WTC11 (cell line): ENCODE data around the gene HDAC9. TPM values are rescaled to one million over a fixed set of nuclear protein-coding genes. Genes with fewer than 3 reads are reported as not detected.

ENCODE experiments used
- ATAC-seq: fragments of 200-7000 bp; cut with Tn5 transposase; 2 replicates; pipeline ENCODE4 v1.10.0; 2021; ENCODE audit warnings: mild to moderate bottlenecking, moderate library complexity
- CTCF ChIA-PET: fragments of 300-600 bp; sonication (Branson Sonifier 250); formaldehyde crosslinking; loops from one replicate; lab custom pipeline; 2021; ENCODE audit warnings: antibody characterized with exemption; lab: Charles Lee
- POLR2A ChIA-PET: fragments of 350-600 bp; sonication (Branson Sonifier 250); formaldehyde crosslinking; loops from one replicate; lab custom pipeline; 2021; ENCODE audit warnings: antibody characterized with exemption; lab: Charles Lee
- DNase-seq: peaks from one replicate; pipeline ENCODE4 v3.0.0; 2021; ENCODE audit warnings: low spot score
- H3K27ac Mint-ChIP-seq: 2 replicates; pipeline ENCODE4 v1.8.0; 2021; ENCODE audit warnings: mixed read lengths
- H3K27me3 Mint-ChIP-seq: 2 replicates; pipeline ENCODE4 v1.8.0; 2021; ENCODE audit warnings: low read depth, mild to moderate bottlenecking, moderate library complexity, mixed read lengths
- H3K36me3 Mint-ChIP-seq: 2 replicates; pipeline ENCODE4 v1.8.0; 2021; ENCODE audit warnings: mixed read lengths
- H3K4me1 Mint-ChIP-seq: 2 replicates; pipeline ENCODE4 v1.8.0; 2022; ENCODE audit warnings: mixed read lengths
- H3K4me3 Mint-ChIP-seq: 2 replicates; pipeline ENCODE4 v1.8.0; 2021; ENCODE audit warnings: mild to moderate bottlenecking, moderate library complexity, mixed read lengths
- H3K9me3 Mint-ChIP-seq: 2 replicates; pipeline ENCODE4 v1.8.0; 2021; ENCODE audit warnings: mixed read lengths
- FOXP1 ChIP-seq: sonication (generic); formaldehyde crosslinking; IDR thresholded peaks from 2 replicates; pipeline ENCODE4 v1.8.0; 2022; ENCODE audit warnings: missing genetic modification reagents, mild to moderate bottlenecking, moderate library complexity, borderline replicate concordance
- GRHL2 ChIP-seq: fragments of 250-450 bp; sonication (Bioruptor Pico); IDR thresholded peaks from 2 replicates; pipeline ENCODE4 v1.8.0; 2022; ENCODE audit warnings: mild to moderate bottlenecking, moderate library complexity; ENCODE audit not compliant: insufficient replicate concordance, severe bottlenecking
- JUN ChIP-seq: sonication (generic); formaldehyde crosslinking; IDR thresholded peaks from 2 replicates; pipeline ENCODE4 v1.8.0; 2023; ENCODE audit warnings: mild to moderate bottlenecking, missing genetic modification reagents
- NFATC4 ChIP-seq: fragments of 250-450 bp; sonication (Bioruptor Pico); IDR thresholded peaks from 2 replicates; pipeline ENCODE4 v1.9.0; 2021; ENCODE audit warnings: mild to moderate bottlenecking
- NFYB ChIP-seq: sonication (generic); formaldehyde crosslinking; conservative IDR thresholded peaks from 2 replicates; pipeline ENCODE4 v1.8.0; 2022; ENCODE audit warnings: low read depth, missing genetic modification reagents
- TCF7 ChIP-seq: sonication (generic); formaldehyde crosslinking; IDR thresholded peaks from 2 replicates; pipeline ENCODE4 v1.8.0; 2022; ENCODE audit warnings: mild to moderate bottlenecking, low read depth, missing genetic modification reagents, moderate library complexity
- ZBTB21 ChIP-seq: sonication (generic); formaldehyde crosslinking; IDR thresholded peaks from 2 replicates; pipeline ENCODE4 v1.8.1; 2023; ENCODE audit warnings: mild to moderate bottlenecking, missing genetic modification reagents, borderline replicate concordance
- total RNA-seq: library from RNA; stranded (reverse); gene quantifications from 3 replicates; pipeline ENCODE4 v1.2.3, GENCODE V29; 2021
- TF ChIP-seq, protein P1 (sequence below): fragments of 250-450 bp; sonication (Bioruptor Pico); IDR thresholded peaks from 2 replicates; pipeline ENCODE4 v1.9.0; 2021; ENCODE audit warnings: mild to moderate bottlenecking, borderline replicate concordance
- TF ChIP-seq, protein P2 (sequence below): sonication (generic); formaldehyde crosslinking; IDR thresholded peaks from 2 replicates; pipeline ENCODE4 v1.8.0; 2022; ENCODE audit warnings: mild to moderate bottlenecking, missing genetic modification reagents
- TF ChIP-seq, protein P3 (sequence below): fragments of 250-450 bp; sonication (Bioruptor Pico); IDR thresholded peaks from 2 replicates; pipeline ENCODE4 v1.9.0; 2021; ENCODE audit warnings: moderate library complexity, mild to moderate bottlenecking, inconsistent platforms, borderline replicate concordance
- TF ChIP-seq, protein P4 (sequence below): fragments of 200-600 bp; IDR thresholded peaks from 2 replicates; pipeline ENCODE4 v1.8.0; 2022; ENCODE audit warnings: antibody characterized with exemption
- TF ChIP-seq, protein P5 (sequence below): fragments of 250-450 bp; sonication (Bioruptor Pico); IDR thresholded peaks from 2 replicates; pipeline ENCODE4 v2.1.2; 2022; ENCODE audit warnings: mild to moderate bottlenecking, moderate library complexity

Gene HDAC9
- total RNA-seq, 1 experiment from 2014 or later, result 18.8 TPM

DNA sequence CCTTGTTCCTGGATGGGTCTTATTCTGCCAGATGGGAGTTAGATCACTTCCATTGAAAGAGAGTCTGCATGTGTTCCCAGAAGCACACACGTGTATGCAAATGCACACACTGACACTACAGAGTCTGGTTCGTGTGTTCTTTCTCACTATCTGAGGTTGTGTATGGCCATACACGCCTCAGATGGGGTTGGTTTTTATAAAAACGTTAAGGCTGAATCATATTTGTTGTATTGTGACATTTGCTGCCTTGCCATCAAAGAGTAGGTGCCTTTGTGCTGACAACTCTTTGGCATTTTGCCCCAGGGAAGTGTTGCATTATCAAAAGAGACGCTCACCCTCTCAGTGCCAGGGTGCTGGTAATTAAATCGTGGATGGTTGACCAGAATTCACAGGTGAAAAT, 37.7 kb upstream of the HDAC9 start (continued):
- TF ChIP-seq, protein P1, sequence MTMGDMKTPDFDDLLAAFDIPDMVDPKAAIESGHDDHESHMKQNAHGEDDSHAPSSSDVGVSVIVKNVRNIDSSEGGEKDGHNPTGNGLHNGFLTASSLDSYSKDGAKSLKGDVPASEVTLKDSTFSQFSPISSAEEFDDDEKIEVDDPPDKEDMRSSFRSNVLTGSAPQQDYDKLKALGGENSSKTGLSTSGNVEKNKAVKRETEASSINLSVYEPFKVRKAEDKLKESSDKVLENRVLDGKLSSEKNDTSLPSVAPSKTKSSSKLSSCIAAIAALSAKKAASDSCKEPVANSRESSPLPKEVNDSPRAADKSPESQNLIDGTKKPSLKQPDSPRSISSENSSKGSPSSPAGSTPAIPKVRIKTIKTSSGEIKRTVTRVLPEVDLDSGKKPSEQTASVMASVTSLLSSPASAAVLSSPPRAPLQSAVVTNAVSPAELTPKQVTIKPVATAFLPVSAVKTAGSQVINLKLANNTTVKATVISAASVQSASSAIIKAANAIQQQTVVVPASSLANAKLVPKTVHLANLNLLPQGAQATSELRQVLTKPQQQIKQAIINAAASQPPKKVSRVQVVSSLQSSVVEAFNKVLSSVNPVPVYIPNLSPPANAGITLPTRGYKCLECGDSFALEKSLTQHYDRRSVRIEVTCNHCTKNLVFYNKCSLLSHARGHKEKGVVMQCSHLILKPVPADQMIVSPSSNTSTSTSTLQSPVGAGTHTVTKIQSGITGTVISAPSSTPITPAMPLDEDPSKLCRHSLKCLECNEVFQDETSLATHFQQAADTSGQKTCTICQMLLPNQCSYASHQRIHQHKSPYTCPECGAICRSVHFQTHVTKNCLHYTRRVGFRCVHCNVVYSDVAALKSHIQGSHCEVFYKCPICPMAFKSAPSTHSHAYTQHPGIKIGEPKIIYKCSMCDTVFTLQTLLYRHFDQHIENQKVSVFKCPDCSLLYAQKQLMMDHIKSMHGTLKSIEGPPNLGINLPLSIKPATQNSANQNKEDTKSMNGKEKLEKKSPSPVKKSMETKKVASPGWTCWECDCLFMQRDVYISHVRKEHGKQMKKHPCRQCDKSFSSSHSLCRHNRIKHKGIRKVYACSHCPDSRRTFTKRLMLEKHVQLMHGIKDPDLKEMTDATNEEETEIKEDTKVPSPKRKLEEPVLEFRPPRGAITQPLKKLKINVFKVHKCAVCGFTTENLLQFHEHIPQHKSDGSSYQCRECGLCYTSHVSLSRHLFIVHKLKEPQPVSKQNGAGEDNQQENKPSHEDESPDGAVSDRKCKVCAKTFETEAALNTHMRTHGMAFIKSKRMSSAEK, result no peak
- TF ChIP-seq, all 79 proteins: peak for 0

DNA sequence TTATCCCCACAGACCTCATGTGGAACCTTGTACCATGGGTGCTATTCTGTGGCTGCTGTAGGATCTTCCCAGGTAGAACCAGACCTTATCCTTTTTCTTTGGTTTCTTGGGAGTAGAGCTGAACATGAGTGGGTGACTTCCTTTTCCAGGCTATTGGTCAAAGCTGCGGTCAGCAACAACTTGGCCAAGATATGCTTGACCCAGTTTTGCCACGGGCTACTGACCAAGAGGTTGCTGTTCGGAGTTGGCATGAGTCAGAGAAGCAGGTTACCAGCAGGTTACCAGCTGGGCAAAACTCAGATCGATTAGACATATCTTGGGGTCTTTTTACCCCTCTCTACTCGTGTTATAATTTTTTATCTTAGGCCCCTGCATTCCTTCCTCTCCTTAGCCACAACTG, 36.7 kb upstream of the HDAC9 start:
- H3K4me3 Mint-ChIP-seq, result no peak overlapping the region
- no peaks in the 10 kb centered on the region for H3K36me3 Mint-ChIP-seq
- DNase-seq (no peak), ATAC-seq (no peak)
- H3K4me1 Mint-ChIP-seq, result no peaks in the 10 kb centered on the region
- TF ChIP-seq NFATC4 (no peak), TCF7 (no peak), JUN (CRISPR knock-in tag) (no peak), FOXP1 (no peak)
- TF ChIP-seq, protein P2, sequence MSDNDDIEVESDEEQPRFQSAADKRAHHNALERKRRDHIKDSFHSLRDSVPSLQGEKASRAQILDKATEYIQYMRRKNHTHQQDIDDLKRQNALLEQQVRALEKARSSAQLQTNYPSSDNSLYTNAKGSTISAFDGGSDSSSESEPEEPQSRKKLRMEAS, result no peak
- TF ChIP-seq, protein P1, result no peak
- no peak overlapping the region for H3K27ac Mint-ChIP-seq
- CTCF ChIA-PET, result interaction anchor here (0.5 to 1.0 kb wide), 3 partner anchors 18 to 686 kb away, joined by 3 read pairs; no protein-coding TSS in a partner anchor
- POLR2A ChIA-PET, result no interaction called here
- H3K27me3 Mint-ChIP-seq, result no peaks in the 10 kb centered on the region
- H3K9me3 Mint-ChIP-seq, result no peaks in the 10 kb centered on the region

DNA sequence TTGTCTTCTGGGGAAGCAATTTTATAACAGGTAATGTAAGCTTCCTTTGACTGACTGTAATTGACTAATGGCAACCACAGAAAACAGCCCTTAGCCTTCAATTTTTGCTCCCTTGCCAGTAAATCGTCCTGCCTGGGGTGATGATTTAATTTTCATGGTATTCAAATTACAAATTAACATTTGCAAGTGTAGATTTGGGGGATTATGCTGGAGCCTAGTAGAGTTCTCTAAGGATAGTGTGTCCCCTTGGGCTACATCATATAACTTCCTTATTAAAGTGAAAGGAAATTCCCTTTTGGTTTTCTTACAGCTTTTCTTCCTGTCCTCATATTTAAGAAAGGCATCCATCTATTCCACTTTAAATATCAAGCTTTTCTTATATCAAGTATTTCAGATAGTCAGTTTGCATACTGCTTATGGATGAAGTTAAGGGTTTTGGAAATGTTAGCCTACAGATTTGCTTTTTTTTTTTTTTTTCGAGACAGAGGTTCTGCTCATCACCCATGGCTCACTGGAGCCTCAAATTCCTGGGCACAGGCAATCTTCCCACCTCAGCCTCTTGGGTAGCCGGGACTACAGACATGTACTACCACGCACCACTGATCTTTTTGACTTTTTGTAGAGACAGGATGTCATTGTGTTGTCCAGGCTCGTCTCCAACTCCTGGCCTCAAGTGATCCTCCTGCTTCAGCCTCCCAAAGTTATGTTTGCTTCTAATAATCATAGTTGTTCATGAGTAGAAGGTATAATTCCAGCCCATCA, 35.9 kb upstream of the HDAC9 start:
- Mint-ChIP-seq H3K9me3 (no peaks in the 10 kb centered on the region), H3K36me3 (no peaks in the 10 kb centered on the region), H3K27ac (no peak overlapping the region; the same call in 1 of the 2 replicates), H3K27me3 (no peaks in the 10 kb centered on the region), H3K4me3 (no peak overlapping the region), H3K4me1 (no peaks in the 10 kb centered on the region)
- ChIA-PET CTCF (interaction anchor here (1.0 kb wide), 1 partner anchor 17 kb away, joined by 3 read pairs; no protein-coding TSS in a partner anchor), POLR2A (no interaction called here)
- ATAC-seq (no peak), DNase-seq (no peak)
- TF ChIP-seq, protein P3, sequence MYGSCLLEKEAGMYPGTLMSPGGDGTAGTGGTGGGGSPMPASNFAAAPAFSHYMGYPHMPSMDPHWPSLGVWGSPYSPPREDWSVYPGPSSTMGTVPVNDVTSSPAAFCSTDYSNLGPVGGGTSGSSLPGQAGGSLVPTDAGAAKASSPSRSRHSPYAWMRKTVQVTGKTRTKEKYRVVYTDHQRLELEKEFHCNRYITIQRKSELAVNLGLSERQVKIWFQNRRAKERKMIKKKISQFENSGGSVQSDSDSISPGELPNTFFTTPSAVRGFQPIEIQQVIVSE, result no peak
- TF ChIP-seq, protein P4, sequence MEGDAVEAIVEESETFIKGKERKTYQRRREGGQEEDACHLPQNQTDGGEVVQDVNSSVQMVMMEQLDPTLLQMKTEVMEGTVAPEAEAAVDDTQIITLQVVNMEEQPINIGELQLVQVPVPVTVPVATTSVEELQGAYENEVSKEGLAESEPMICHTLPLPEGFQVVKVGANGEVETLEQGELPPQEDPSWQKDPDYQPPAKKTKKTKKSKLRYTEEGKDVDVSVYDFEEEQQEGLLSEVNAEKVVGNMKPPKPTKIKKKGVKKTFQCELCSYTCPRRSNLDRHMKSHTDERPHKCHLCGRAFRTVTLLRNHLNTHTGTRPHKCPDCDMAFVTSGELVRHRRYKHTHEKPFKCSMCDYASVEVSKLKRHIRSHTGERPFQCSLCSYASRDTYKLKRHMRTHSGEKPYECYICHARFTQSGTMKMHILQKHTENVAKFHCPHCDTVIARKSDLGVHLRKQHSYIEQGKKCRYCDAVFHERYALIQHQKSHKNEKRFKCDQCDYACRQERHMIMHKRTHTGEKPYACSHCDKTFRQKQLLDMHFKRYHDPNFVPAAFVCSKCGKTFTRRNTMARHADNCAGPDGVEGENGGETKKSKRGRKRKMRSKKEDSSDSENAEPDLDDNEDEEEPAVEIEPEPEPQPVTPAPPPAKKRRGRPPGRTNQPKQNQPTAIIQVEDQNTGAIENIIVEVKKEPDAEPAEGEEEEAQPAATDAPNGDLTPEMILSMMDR, result no peak
- TF ChIP-seq, protein P5, sequence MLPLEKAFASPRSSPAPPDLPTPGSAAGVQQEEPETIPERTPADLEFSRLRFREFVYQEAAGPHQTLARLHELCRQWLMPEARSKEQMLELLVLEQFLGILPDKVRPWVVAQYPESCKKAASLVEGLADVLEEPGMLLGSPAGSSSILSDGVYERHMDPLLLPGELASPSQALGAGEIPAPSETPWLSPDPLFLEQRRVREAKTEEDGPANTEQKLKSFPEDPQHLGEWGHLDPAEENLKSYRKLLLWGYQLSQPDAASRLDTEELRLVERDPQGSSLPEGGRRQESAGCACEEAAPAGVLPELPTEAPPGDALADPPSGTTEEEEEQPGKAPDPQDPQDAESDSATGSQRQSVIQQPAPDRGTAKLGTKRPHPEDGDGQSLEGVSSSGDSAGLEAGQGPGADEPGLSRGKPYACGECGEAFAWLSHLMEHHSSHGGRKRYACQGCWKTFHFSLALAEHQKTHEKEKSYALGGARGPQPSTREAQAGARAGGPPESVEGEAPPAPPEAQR (CRISPR knock-in tag), result no peak
- no peak for TF ChIP-seq ZBTB21 (CRISPR knock-in tag)
- TF ChIP-seq, protein P1, result no peak
- TF ChIP-seq NFYB (CRISPR knock-in tag), result no peak
- no peak for TF ChIP-seq GRHL2 (CRISPR knock-in tag)
